Fibroblast of the conjunctiva (primary cell): Measurements from ENCODE around the gene VAV2.

Experiments used
- DNase-seq: peaks from one replicate; pipeline ENCODE4 v3.0.0-alpha.2; 2010; ENCODE audit warnings: low read depth

The VAV2 gene

DNA sequence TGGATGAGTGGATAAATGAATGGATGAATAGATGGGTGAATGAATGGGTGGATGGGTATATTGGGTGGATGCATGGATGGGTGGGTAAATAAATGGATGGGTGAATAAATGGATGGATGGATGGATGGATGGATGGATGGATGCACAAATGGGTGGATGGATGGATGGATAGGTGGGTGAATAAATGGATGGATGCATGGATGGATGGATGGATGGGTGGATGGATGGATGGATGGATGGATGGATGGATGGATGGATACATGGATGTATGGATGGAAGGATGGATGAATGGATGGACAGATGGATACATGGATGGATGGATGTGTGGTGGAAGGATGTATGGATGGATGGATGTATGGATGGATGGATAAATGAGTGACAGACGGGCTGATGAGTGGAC, 140.4 kb downstream of the VAV2 start:
- DNase-seq: no peak

- DNase-seq: no peak
These were observed 141.2 kb downstream of the VAV2 start for GRCh38 chr9:133850937-133851336.

DNA sequence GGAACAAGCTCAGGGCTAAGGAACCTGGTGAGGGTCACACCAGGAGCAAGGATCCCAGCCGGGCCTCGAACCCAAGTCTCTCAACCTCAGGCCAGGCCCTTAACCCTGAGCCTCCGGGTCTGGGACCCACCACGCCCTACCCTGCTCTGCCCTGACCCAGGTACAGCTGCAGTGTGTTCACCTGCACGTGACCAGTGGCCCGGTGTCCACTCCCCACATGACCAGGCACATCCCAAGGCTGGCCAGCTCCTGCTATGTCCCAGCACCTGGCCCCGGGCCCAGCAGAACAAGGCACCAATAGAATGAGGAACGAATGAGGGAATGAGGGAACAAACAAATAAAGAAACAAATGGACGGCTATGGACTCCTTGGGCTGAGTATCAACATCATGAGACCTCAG, 142.0 kb downstream of the VAV2 start:
- DNase-seq: no peak

DNA sequence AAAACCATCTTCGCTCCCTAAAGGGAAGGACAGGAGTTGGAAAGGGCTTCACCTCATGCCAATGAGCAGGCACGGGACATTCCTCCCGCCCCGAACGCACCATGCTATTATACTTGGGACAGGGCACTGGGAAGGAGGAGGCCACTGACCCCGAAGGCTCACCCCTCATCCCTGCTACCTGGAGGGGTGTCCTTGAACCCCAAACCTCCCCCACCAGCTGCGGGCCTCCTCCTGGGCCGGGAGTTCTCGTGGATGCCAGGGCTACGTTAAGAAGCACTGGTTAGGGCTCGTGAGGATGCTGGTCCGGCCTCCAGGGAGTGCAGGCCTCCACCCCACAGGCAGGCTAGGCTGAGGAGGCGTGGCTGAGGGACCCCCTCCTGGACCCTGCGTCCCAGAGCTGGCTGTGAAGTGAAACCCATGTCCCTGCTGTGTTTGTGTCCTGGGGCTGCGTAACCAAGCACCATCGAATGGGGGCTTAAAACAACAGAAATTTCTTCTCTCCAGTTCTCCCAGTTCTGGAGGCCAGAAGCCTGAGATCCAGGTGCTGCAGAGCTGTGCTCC, 142.9 kb downstream of the VAV2 start:
- no peak for DNase-seq

- DNase-seq: no peak
These were observed 143.5 kb downstream of the VAV2 start for GRCh38 chr9:133848471-133849109.

- DNase-seq: no peak
These were observed 145.5 kb downstream of the VAV2 start for GRCh38 chr9:133846483-133847090.

DNA sequence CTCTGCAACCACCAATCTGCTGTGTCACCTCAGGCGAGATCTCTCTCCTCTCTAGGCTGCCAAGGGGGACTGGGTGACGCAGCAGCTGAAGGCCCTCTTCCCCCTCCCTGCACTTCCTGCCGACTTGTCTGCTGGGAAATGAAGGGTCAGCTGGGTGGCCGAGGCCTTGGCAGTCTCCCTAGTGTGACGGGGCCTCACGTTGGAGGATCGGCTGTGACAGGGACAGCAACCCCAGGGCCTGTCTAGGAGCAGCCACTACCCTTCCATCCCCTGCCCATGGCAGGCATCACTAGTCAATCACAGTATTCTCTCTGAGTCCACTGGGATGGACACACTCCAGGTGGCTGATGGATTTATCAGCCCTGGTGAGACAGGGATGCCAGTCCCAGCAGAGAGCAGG, 146.7 kb downstream of the VAV2 start:
- DNase-seq: no peak

DNA sequence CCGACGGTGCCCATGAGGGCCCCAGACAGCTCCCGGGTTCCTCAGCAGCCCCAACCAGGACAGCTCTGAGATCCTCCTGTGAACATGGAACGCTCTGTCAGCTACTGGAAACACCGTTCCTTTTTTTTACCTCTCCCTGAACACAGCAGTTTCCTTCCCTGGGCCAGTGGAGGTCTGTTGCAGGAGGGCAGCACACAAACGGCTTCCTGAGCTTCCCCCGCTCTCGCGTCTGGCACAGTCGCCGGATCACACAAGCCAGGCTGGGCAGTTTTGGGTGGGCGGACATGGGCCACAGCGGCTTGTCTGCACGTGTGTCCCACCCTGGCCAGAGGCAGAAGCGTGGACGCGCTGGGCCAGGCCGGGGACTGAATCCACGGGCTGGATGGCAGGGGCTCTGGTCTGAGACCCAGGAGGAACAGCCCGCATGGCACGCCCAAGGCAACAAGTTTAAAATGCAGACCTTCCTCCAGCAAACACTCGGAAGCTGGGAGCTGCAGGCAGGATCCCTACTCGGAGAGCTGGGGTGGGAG, 147.2 kb downstream of the VAV2 start:
- DNase-seq: no peak

DNA sequence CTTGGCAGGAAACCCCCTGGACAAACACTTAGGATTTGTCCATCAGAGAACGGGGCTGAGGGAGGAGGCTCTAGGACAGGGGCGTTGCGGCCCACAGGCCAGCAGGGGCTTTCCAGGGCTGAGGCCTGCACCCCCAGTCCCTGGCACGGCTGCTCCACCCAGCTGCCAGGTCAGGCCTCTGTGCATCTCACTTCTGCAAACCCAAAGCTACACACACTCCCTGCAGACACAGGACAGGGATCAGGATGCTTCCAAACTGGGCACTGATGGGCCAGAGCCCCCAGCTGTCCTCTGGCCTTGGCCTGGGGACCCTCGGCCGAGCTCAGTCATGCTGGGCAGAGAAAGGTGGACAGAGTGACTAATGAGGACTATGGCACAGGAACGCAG, 147.7 kb downstream of the VAV2 start:
- no peak for DNase-seq

DNA sequence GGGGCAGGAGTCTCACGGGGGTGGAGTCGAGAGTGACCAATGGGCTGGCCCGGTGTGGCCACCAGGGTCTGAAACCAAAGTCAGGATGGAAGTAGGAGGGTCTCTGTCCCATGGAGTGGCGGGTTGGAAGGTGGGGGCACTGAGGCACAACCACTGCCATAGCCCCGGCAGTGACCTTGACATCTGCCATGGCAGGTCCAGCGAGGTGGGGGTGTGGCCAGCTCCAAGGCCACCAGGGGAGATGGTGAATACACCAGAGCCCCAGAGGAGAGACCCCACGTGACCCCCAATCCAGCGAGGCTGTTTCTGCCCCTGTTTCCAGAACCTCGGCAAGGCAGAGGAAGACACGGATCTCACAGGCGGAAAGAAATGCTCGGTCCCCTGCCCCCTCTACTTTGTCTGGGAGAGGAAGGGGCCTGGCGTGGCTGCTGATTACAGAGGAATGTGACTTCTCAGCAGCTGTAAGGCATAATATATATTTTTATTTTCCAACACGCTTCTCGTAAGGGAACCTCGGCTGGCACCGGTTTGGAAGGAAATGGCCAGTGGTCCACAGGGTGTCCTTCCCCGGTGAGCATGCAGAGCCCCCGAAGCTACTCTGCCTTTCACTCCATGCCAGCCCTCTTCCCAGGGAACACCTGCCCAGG, 148.2 kb downstream of the VAV2 start:
- no peak for DNase-seq

DNA sequence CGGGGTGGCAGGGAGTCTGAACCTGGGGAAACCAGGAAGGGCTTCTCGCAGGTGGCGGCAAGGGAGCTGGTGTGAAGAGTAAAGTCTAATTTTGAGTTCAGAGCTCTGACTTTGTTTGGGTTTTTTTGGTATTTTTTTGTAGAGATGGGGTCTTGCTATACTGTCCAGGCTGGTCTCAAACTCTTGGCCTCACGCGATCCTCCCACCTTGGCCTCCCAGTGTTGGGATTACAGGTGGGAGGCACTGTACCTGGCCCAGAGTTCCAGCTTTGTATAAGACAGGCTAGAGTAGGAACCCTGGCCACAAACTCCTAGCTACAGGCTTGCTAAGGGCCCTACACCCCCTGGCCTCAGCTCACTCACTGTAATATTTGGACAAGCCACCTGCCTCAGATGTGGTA, 148.9 kb downstream of the VAV2 start:
- DNase-seq: no peak

DNA sequence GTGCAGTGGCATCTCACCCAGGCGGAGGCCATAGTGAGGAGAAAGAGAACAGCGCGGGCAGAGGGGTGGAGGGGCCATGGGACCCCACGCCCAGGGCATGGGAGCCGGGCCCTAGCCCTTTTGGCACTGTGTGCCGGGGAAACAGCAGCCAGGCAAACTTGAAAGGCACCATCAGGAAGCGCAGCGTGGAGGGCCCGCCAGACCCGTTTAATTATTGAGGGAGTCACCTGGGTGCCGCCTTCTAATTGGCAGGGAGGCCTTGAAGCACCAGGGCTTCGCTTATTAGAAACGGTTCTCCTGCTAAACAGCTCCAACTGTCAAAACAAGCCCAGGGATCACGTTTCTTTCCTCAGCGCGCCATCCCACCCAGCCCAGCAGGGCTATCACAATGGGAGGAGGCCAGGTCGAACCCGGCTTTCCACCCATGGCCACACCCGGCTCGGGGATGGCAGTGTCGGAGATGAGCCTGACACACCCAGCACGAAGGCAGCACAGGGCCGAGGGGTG, 149.3 kb downstream of the VAV2 start:
- no peak for DNase-seq

GRCh38 chr9:133842174-133842573, 149.9 kb downstream of the VAV2 start:
- DNase-seq: no peak

DNA sequence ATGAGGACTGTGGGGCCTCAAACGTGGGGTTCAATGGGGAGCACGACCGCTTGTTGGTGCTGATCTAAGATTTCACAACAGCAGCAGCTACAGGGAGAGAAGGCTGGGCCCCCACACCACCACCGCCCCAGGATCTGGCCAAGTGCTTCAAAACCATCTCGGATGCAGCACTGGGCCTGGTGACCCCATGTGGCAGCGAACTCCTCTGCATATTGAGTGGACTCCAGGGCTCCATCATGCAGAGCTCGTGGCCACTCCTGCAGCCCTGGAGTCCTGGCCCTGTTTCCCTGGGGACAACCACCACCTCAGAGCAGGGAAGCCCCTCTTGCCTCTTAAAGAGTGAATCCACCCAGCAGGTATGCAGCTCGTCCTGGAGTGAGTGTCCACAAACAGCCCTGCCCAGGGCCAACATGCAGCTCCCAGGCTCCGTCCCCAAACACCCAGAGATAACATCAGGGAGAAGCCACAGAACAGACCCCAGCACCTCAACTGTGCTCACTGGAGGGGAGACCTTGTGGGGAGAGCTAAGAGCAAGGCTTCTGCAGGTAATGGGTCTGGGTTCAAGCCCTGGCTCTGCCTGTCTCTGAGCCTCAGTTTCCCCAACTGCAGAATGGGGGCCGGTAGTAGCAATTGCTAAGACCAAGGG, 150.8 kb downstream of the VAV2 start:
- DNase-seq: no peak

DNA sequence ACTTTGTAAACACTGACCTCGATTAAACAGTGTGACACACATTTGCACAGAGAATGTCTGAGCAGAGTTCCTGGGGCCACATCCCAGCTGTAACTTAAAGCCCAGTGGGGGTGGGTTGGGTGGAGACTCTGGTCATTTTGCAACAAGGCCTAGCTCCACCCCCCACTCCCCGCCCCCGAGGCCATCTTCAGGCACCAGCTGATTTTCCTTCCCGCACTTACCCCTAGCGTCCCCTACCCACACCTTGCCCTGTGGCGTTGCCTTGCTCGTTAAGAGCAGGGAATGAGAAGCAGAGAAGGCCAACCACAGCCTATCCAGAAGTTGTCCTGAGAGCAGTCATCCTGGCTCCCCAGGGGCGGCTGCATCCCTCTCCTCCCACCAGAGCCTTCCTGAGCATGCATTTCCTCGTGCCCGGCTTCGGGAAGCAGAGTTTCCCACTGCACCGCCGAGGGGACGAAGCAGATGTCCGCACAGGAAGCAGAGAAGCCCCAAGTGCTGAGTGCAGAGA, 152.2 kb downstream of the VAV2 start:
- DNase-seq: no peak

DNA sequence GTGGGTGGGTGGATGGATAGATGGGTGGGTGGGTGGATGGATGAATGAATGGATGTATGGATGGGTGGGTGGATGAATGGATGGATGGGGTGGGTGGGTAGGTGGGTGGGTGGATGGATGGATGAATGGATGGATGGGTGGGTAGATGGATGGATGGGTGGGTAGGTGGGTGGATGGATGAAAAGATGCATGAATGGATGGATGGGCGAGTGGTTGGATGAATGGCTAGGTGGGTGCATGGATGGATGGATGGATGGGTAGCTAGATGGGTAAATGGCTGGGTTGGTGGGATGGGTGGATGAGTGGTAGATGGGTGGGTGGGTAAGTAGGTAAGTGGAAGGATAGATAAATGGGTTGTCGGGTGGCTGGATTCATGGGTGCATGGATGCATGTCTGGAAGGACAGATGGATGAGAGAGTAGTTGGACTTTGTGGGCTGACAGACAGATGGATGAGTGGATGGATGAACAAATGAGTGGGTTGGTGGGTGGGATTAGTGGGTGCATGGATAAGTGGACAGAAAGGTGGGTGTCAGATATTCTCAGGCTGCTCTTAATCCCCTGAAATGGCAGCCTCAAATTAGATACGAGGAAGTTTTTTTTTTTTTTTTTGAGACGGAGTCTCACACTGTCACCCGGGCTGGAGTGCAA, 153.1 kb downstream of the VAV2 start:
- no peak for DNase-seq

GRCh38 chr9:133837627-133838597, 154.2 kb downstream of the VAV2 start:
- no peak for DNase-seq

- no peak for DNase-seq
These were observed 155.3 kb downstream of the VAV2 start for GRCh38 chr9:133836818-133837217.

DNA sequence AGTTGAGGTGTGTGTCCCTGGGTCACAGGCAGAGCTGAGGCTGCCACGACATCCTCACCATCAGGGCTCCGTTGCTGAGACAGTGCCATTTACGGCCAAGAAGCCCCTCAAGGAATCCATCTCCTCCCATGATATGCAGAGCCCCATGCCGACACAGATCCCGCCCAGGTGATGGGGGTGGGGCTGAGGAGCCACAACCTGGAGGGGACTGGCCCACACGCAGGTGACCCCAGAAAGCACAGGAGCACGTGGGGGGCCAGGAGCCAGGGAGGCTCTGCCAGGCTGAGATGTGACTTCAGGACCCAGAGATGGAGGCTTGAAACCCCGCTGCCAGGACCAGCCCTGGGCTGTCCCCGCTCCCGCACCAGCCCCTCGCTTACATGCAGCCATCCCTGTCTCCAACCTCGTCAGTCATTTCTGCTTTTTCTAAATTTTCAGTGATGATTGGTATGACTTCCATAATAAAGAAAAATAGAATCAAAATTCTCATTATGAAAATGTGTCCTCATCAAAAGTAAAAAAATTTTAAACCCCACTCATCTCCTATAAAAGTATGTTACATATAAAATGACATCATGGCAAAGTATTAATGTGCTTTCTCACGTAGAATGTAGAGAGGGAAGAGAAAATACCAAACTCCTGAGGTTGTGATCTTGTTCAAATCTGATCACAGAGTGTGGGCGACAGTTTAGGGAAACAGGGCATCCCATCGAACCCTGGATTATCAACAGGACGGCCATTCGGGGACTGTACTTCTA, 155.9 kb downstream of the VAV2 start:
- no peak for DNase-seq
